HS-27A (cell line): ENCODE data around the gene SOX5.

ENCODE experiments used
- DNase-seq: peaks from one replicate; pipeline ENCODE4 v3.0.0-alpha.2; 2012; ENCODE audit warnings: low read depth, missing footprints

The SOX5 gene

DNA sequence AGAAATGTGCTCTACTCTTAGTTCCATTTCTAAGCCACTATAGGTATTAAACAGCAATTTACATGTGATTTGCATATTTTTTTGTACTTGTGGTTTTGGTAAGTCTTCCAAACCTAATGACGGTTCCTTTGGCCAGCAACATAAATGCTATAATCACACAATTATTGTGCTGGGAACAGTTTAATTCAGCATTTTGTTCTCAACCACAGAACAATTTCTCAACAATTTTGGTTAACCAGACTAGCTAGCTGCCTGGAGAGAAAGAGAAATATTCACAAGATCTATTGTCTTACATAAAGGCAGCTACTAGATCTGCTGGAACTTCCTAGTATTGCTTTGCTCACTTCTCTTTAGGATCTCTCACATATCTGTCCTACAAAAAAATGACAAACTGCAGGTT lies 265.3 kb downstream of the SOX5 start:
- no peak for DNase-seq

- no peak for DNase-seq
Measured at GRCh38 chr12:23681237-23681636, 268.2 kb downstream of the SOX5 start.

GRCh38 chr12:23674064-23674463 lies 275.4 kb downstream of the SOX5 start:
- no peak for DNase-seq

DNA sequence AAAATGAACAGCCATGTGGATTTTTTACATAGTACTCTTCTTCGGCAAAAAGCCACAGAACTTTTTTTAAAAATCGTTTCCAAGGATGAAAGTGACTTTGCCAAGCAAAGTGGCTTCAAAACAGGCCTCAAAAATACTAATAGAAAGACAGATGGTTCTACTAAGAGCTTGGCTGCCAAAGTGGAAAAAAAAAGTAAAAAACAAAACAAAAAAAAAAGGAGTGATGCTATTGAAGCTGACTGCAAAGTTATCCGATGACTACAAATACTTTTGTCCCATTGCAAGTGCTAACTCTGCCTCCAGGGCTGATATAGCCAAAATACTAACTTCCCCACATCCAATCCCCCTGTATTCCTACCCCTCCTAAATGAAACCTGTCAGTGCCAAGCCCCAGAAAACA lies 277.6 kb downstream of the SOX5 start:
- DNase-seq, result no peak

GRCh38 chr12:23670684-23671083 lies 278.8 kb downstream of the SOX5 start:
- DNase-seq, result no peak

GRCh38 chr12:23669691-23670090 lies 279.8 kb downstream of the SOX5 start:
- no peak for DNase-seq

GRCh38 chr12:23666866-23667265 lies 282.6 kb downstream of the SOX5 start:
- no peak for DNase-seq

GRCh38 chr12:23662966-23663365 lies 286.5 kb downstream of the SOX5 start:
- no peak for DNase-seq

- DNase-seq, result no peak
Measured at GRCh38 chr12:23659131-23659530, 290.3 kb downstream of the SOX5 start.

GRCh38 chr12:23657598-23657997 lies 291.9 kb downstream of the SOX5 start:
- DNase-seq, result no peak

DNA sequence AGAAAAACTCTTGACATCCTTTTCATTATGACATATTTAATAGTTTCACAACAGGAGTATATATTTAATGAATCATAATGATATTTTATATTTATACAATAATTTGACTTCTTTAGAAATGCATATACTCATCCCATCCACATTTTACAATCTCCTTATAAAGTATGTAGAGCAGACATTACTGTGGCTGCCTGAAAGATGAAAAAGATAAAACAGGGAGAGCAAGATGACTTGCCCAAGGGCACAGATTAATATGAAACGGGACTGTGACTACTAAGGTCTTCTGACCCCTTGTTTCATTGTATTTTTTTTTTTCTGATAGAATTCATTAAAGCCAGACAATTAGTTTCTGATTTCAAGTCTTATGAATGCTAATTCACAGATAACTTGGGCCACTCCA lies 293.6 kb downstream of the SOX5 start:
- no peak for DNase-seq

DNA sequence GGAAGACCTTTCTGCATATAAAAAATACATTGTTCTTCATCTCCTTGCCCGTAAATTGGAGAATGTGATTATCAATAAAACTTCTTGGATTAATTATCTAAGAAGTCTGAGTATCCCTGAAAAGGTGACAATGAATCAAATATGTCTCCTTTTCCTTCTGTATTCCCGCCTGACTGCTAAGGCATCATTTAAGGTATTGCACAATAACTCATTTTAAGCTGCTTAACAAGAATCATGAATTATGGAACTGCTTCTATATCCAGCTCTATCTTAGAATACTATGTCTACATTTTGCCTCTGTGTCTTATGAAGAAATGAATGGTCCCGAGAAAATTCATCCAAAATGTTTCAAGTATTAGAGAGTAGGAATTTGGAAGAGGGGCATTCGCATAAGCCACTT lies 294.4 kb downstream of the SOX5 start:
- DNase-seq, result no peak

DNA sequence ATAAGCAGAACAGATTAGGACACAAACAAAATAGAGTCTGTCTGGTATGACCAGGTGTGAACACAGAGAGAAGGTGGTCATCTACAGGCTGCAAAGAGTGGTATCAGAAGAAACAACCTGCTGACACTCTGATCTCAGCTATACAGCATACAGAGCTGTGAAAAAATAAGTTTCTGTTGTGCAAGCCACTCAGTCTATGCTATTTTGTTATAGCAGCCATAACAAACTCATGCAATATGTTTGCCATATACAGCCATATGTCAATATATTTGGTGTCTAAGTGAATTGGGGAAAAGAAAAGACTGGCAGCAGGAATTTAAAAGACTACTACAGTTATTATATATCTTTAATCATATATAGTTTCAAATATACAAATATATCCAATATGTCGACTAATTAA lies 300.9 kb downstream of the SOX5 start:
- no peak for DNase-seq

GRCh38 chr12:23640754-23641153 lies 308.7 kb downstream of the SOX5 start:
- no peak for DNase-seq

- DNase-seq, result no peak
Measured at GRCh38 chr12:23634344-23634743, 315.1 kb downstream of the SOX5 start.

DNA sequence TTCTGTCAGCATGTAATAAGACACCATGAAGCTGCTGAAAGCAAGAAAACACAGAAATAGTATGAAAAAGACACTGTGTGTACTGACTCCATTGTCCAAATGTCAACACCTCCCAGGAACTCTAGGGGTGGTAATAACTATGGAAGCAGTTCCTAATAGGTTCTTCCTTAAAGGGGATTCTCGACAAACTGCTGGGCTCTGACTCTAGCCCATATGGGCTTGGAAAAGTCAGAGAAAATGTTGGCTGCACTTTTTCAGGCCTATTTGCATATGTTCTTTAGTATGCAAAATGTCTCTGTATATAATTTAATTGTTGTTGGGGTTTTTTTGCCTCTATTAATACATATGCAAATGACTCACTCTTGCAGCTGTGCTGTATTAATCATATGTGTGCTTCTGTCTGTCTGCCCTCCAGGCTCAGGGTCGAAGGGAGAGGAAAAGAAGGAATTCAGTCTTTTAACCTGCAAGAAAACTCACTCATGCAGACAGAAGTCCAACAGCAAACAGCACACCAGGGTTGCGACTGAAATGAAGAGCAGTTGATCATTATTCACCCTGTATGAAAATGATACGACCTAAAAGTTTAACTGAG lies 317.6 kb downstream of the SOX5 start:
- no peak for DNase-seq

- DNase-seq, result no peak
Measured at GRCh38 chr12:23630524-23630923, 318.9 kb downstream of the SOX5 start.

- no peak for DNase-seq
Measured at GRCh38 chr12:23628806-23629205, 320.7 kb downstream of the SOX5 start.

GRCh38 chr12:23626791-23627190 lies 322.7 kb downstream of the SOX5 start:
- no peak for DNase-seq

DNA sequence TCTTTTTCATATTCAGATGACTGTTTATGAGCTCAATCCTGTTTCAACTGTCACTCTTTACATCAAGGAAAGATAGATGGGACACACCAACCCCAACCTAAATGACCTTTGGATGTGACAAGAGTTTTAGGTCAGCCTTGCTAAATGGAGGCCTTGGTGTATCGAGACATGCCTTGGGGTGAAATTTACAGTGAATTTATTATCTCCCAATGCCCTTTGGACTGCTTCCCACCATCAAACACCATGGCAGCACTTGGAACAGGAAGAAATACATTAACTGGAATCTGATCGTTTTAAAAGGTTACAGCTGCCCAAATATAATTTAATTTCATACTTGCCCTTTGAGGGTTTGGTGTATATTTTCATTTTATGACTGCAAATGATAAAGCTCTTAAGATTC lies 327.6 kb downstream of the SOX5 start:
- DNase-seq, result no peak

DNA sequence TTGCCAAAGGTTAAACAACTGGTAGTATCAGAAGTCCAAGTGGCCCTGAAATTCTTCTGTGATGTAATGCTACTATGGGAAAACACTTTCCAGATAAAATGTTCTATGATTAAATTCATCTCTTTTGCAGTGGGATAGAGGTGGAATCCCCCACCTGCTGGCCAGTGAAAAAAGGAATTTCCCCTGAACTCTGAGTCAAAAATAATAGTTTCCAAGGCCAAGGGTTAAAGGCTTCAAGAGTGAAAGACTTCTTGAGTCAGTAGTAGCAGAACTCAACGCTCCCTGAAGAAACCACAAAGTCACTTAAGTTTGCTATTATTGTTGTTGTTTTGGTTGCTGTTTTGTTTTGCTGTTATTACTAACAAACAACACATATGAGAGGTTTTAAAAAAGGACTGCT lies 330.8 kb downstream of the SOX5 start:
- no peak for DNase-seq

DNA sequence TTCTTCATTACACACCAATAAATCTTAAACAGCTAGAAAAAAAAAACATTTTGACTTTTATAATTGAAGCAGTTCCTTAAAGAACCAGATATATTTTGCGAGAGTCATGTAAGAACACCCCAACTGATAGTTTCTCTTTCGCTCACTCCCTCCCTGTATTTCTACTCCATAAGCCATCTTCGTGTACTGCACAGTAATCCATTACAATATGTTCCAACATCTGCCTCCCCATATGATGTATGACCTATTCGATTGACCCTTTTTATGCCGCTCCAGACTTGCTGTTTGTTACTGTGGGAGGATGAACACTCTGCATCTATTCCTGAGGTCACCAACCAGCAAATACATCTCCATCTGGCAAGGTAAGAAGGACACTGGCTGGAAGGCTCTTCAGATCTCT lies 331.7 kb downstream of the SOX5 start:
- DNase-seq, result no peak

DNA sequence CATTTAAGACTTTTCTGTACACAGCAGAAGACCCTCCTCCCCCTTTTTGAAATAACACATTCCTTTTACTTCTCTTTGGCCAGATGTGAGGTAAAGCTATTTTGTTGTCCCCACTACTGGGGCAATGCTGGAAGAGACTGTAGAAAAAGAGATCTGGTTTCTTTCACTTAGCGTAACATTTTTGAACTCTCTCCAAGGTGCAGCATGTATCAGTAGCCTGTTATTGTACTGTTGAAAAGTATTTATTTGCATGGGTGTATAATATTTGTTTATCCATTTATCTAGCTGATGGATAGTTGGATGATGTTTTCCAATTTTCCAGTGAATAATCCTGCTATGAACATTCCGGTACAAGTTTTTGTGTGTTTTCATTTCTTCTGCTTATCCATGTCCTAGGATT lies 335.2 kb downstream of the SOX5 start:
- DNase-seq, result no peak

DNA sequence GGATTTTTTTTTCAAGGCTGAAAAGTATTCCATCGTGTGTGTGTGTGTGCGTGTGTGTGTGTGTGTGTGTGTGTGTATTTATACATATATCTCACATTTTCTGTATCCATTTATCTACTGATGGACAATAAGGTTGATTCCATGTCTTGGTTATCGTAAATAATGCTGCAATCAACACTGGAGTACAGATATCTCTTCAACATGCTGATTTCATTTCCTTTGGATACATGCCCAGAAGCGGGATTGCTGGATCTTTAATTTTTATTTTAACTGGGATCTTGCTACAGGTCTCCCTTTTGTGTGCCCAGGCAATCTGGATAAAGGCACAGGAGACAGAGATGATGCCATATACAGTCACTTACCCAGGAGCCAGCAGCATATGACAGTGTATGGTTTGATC lies 338.1 kb downstream of the SOX5 start:
- DNase-seq, result no peak

DNA sequence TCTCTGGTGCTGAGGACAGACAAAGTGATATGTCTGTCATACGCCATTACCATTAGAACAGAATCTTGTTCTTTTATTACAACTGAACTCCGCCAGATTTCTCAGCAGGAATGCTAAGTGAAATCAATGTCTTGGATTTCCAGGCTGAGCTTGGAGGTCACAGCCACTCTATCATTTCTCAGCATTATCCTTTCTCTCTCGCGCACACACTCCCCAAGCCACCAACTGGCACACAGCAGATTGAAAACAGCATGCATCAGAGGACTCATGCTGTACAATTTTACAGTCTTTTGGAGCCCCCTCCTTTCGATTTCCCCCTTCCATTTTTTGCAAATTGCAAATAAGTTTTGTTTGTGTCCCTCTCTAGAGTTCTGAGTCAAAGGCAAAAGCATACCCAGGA lies 348.6 kb downstream of the SOX5 start:
- no peak for DNase-seq
